Erythroblast (primary cell): Measurements from ENCODE around the gene KCND3.

ENCODE experiments used
- GATA1 ChIP-seq: IDR thresholded peaks from 2 replicates; pipeline ENCODE4 v1.6.1; 2011; ENCODE audit warnings: low read depth, mild to moderate bottlenecking, control low read depth, low read length, moderate library complexity
- POLR2A ChIP-seq: IDR thresholded peaks from 2 replicates; pipeline ENCODE4 v1.6.1; 2011; ENCODE audit warnings: mild to moderate bottlenecking, low read length

DNA sequence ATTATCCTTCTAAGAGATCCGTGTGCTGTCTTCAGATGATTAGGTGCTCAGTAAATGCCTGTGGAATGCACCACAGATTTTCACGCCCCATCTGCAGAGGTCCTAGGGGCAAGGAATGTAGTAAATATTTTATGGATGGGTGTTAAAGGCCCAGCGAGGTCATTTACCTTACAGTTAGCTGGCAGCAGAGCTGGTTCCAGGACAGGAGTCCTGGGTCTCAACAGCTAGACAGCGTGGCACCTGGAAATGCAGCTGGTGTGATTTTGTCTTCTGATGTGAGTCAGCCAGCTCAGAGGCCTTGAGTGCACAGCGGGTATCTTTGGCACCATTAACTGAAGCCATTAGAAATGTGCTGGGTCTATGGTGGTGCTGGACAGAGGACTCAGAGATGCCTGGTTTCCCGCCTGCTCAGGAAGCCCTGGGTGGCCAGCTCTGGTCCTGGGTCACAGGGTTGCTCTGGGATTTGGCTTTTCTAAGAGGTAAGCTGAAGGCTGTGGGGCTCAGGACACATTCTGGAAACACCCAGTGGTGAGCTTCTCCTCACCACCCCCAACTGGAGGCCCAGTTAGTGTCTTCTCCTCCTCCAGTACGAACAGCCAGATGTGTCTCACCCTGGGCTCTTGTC is 168.2 kb downstream of the KCND3 start:
- no peak for TF ChIP-seq POLR2A
- TF ChIP-seq GATA1, result no peak
